Measurements from ENCODE around the gene KHK.

The KHK gene

DNA sequence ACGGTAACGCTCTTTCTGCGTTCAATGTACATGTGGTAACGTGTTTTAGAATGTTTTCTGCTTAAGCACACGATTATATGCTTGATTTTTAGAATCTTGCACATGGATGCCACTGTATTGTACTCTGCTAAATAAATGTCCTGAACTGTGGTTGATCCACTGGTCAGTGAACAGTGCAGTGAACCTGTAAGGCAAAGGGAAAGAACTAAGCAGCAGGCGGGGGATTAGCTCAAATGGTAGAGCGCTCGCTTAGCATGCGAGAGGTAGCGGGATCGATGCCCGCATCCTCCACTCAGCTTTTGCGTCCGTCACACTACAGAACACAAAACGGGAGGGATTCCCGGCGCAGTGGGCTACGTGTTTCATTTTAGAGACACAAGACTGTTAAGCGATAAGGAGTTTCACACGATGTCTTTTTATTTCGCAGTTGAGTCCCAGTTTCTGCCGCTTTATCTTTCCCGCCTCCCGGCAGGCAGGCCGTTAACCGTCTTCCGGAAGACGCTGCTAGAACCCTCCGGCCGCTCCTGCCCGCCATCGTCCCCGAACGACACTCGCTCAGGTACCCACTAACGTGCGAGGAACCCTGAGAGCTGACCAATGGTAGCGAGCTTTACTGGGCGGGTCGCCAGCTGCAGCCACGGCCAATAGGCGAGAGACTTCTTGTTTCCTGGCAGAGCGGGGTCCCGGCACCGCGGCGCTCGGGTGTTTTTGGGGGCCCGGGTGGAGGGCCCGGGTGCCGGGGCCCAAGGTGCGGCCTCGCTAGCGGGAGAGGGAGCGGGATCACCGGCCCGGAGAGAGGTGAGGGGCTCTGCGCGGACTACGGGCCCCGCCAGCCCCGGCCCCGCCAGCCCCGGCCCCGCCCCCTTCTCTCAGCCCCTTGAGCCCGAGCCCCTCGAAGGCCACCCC, 35.3 kb upstream of the KHK start, which contains the start of gene AGBL5:
TSS of gene AGBL5 (plus strand) at position 673 of the 906 bp plus-strand sequence. CDS start 1,291 bp downstream, outside the sequence.
- Histone ChIP-seq H4K91ac (ENCODE audit: low read depth, low read length, poor library complexity) (no peak within 1 kb of the TSS), H4K8ac (ENCODE audit: low read depth, low read length) (no peak within 1 kb of the TSS), H3K4me1 (ENCODE audit: control insufficient read depth in 2 of 2, insufficient read depth in 1 of 2, low read depth in 1 of 2, low read length in 2 of 2) (peaks cover 5 to 7% of the 10 kb centered on the region in 2 donors), H2AK5ac (ENCODE audit: low read depth, low read length) (peak within 1 kb of the TSS; percentile 67), H2BK5ac (ENCODE audit: low read length) (peak within 1 kb of the TSS; percentile 89), H3K4ac (ENCODE audit: low read length) (peak within 1 kb of the TSS; percentile 70), H2BK120ac (ENCODE audit: low read depth, low read length) (no peak within 1 kb of the TSS), H3K27me3 (ENCODE audit: control insufficient read depth in 3 of 3, insufficient read depth in 3 of 3, low read depth in 1 of 3, low read length in 3 of 3) (no peaks in the 10 kb centered on the region), H3K36me3 (replicated peaks in 1 of 2; ENCODE audit: control insufficient read depth in 2 of 2, insufficient read depth in 2 of 2, low read length in 2 of 2) (peaks cover 31 to 36% of the 10 kb centered on the region in 2 donors), H2AFZ (ENCODE audit: low read length) (peak within 1 kb of the TSS; percentile 96), H3K4me3 (ENCODE audit: low read length in 2 of 2) (peak within 1 kb of the TSS; percentile 82 to 95), H3K9ac (ENCODE audit: low read depth, low read length, poor library complexity) (peak within 1 kb of the TSS; percentile 95), H3K14ac (ENCODE audit: low read length) (no peak within 1 kb of the TSS), H3K18ac (ENCODE audit: low read length) (peak within 1 kb of the TSS; percentile 97), H3K23ac (ENCODE audit: low read depth, low read length, poor library complexity) (peak within 1 kb of the TSS; percentile 70), H3K9me3 (replicated peaks in 1 of 2; ENCODE audit: control insufficient read depth in 2 of 2, insufficient read depth in 1 of 2, low read depth in 1 of 2, low read length in 2 of 2) (no peaks in the 10 kb centered on the region), H3K27ac (replicated peaks; ENCODE audit: low read length) (peak within 1 kb of the TSS; percentile 86), H2BK15ac (ENCODE audit: low read length) (peak within 1 kb of the TSS; percentile 22), H3K79me1 (ENCODE audit: low read depth, low read length) (peaks cover 6% of the 10 kb centered on the region), H2BK12ac (ENCODE audit: low read length) (no peak within 1 kb of the TSS), H3K4me2 (ENCODE audit: insufficient read depth, low read length, poor library complexity, severe bottlenecking) (peak within 1 kb of the TSS; percentile 80)
- no CpG with 5 or more reads among the region's 67 CpGs for WGBS, 2 donors (ENCODE audit: extremely low coverage in 2 of 2, insufficient read length in 2 of 2, insufficient replicate concordance in 1 of 2)
- peak; percentile 96 for DNase-seq (ENCODE audit: low spot score)

DNA sequence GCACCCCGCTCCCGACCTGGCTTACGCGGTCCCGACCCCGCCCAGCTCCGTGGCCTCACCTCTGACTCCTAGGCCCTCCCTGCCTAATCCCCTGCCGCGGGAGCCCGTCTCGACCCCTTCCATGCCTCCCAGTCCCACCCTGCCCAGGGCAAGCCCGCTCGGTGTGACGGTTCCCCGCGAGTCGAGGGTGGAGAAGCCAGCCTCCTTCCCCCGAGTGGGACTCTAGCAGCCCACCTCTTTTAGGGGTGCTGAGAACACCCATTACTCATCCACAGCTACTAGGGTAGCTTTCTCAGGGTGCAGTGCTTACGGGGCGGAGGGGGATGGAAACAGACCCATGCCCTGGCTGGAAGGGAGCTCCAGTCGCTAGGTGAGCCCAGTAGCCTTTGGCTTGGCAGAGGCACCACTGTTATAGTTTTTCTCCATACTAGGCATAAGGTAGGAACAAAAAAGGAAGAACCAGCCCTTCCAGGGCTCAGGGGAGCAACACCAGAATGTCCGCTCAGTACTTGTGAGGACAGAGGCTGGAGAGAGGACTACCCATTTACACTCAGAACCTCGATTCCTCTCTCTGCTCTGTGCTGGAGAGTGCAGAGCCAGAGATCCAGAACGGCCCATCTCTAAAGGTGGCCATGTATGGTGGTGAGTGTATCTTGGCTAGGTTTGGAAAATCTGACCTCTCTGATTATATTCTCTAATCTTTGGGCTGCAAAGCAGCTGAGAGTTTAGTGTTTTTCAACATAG, 34.5 kb upstream of the KHK start:
- H3K27ac ChIP-seq (replicated peaks; ENCODE audit: low read length) = no peak overlapping the region
- DNase-seq (ENCODE audit: low spot score) = no peak

DNA sequence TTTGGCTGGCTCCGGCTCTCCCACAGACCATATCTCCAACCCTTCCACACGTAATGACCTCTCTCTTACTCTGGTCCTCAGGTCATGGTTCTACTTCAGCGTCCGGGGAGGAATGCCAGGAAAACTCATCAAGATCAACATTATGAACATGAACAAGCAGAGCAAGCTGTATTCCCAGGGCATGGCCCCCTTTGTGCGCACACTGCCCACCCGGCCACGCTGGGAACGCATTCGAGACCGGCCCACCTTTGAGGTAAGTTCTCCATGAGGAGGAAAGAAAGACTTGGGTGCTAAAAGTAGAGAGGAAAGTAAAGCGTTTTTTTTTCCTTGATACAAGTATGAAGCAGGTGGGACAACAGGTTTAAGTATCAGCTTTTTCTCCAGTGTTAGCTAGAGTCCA, 33.3 kb upstream of the KHK start:
- Histone ChIP-seq H3K9ac (ENCODE audit: low read depth, low read length, poor library complexity) (peak overlapping the region; percentile 14), H2BK5ac (ENCODE audit: low read length) (no peak overlapping the region), H2AK5ac (ENCODE audit: low read depth, low read length) (no peak overlapping the region), H3K79me1 (ENCODE audit: low read depth, low read length) (peaks cover 6% of the 10 kb centered on the region), H2BK15ac (ENCODE audit: low read length) (no peak overlapping the region), H3K36me3 (replicated peaks in 1 of 2; ENCODE audit: control insufficient read depth in 2 of 2, insufficient read depth in 2 of 2, low read length in 2 of 2) (peaks cover 40 to 55% of the 10 kb centered on the region in 2 donors), H3K4me3 (ENCODE audit: low read length in 2 of 2) (no peak overlapping the region), H2BK120ac (ENCODE audit: low read depth, low read length) (no peak overlapping the region), H3K9me3 (replicated peaks in 1 of 2; ENCODE audit: control insufficient read depth in 2 of 2, insufficient read depth in 1 of 2, low read depth in 1 of 2, low read length in 2 of 2) (no peaks in the 10 kb centered on the region), H4K8ac (ENCODE audit: low read depth, low read length) (no peak overlapping the region), H2BK12ac (ENCODE audit: low read length) (no peak overlapping the region), H3K4ac (ENCODE audit: low read length) (no peak overlapping the region), H3K18ac (ENCODE audit: low read length) (no peak overlapping the region), H3K27me3 (ENCODE audit: control insufficient read depth in 3 of 3, insufficient read depth in 3 of 3, low read depth in 1 of 3, low read length in 3 of 3) (no peaks in the 10 kb centered on the region), H4K91ac (ENCODE audit: low read depth, low read length, poor library complexity) (no peak overlapping the region), H3K4me2 (ENCODE audit: insufficient read depth, low read length, poor library complexity, severe bottlenecking) (no peak overlapping the region), H3K27ac (replicated peaks; ENCODE audit: low read length) (no peak overlapping the region), H3K4me1 (ENCODE audit: control insufficient read depth in 2 of 2, insufficient read depth in 1 of 2, low read depth in 1 of 2, low read length in 2 of 2) (peaks cover 5 to 7% of the 10 kb centered on the region in 2 donors), H2AFZ (ENCODE audit: low read length) (no peak overlapping the region), H3K14ac (ENCODE audit: low read length) (no peak overlapping the region), H3K23ac (ENCODE audit: low read depth, low read length, poor library complexity) (no peak overlapping the region)
- no CpG with 5 or more reads among the region's 11 CpGs for WGBS, 2 donors (ENCODE audit: extremely low coverage in 2 of 2, insufficient read length in 2 of 2, insufficient replicate concordance in 1 of 2)
- DNase-seq (ENCODE audit: low spot score) = no peak

More for the DNA sequence above, 34.5 kb upstream of the KHK start:
- H4K91ac ChIP-seq (ENCODE audit: low read depth, low read length, poor library complexity) = no peak overlapping the region
- peaks cover 5 to 7% of the 10 kb centered on the region in 2 donors for H3K4me1 ChIP-seq (ENCODE audit: control insufficient read depth in 2 of 2, insufficient read depth in 1 of 2, low read depth in 1 of 2, low read length in 2 of 2)
- H2AFZ ChIP-seq (ENCODE audit: low read length) = peak overlapping the region; percentile 92
- H2BK15ac ChIP-seq (ENCODE audit: low read length) = peak overlapping the region; percentile 22
- H4K8ac ChIP-seq (ENCODE audit: low read depth, low read length) = no peak overlapping the region
- no peak overlapping the region for H2BK120ac ChIP-seq (ENCODE audit: low read depth, low read length)
- peak overlapping the region; percentile 80 for H3K4me2 ChIP-seq (ENCODE audit: insufficient read depth, low read length, poor library complexity, severe bottlenecking)
- peak overlapping the region; percentile 95 for H3K9ac ChIP-seq (ENCODE audit: low read depth, low read length, poor library complexity)
- WGBS, 2 donors (ENCODE audit: extremely low coverage in 2 of 2, insufficient read length in 2 of 2, insufficient replicate concordance in 1 of 2) = no CpG with 5 or more reads among the region's 24 CpGs
- H3K27me3 ChIP-seq (ENCODE audit: control insufficient read depth in 3 of 3, insufficient read depth in 3 of 3, low read depth in 1 of 3, low read length in 3 of 3) = no peaks in the 10 kb centered on the region
- peak overlapping the region; percentile 94 for H3K18ac ChIP-seq (ENCODE audit: low read length)
- no peak overlapping the region for H3K14ac ChIP-seq (ENCODE audit: low read length)
- no peak overlapping the region for H2BK12ac ChIP-seq (ENCODE audit: low read length)
- H2BK5ac ChIP-seq (ENCODE audit: low read length) = peak overlapping the region; percentile 14
- H3K23ac ChIP-seq (ENCODE audit: low read depth, low read length, poor library complexity) = peak overlapping the region; percentile 70
- H2AK5ac ChIP-seq (ENCODE audit: low read depth, low read length) = peak overlapping the region; percentile 67
- H3K79me1 ChIP-seq (ENCODE audit: low read depth, low read length) = peaks cover 6% of the 10 kb centered on the region
- H3K36me3 ChIP-seq (replicated peaks in 1 of 2; ENCODE audit: control insufficient read depth in 2 of 2, insufficient read depth in 2 of 2, low read length in 2 of 2) = peaks cover 35 to 44% of the 10 kb centered on the region in 2 donors
- H3K9me3 ChIP-seq (replicated peaks in 1 of 2; ENCODE audit: control insufficient read depth in 2 of 2, insufficient read depth in 1 of 2, low read depth in 1 of 2, low read length in 2 of 2) = no peaks in the 10 kb centered on the region
- peak overlapping the region; percentile 82 to 95 for H3K4me3 ChIP-seq (ENCODE audit: low read length in 2 of 2)
- peak overlapping the region; percentile 70 for H3K4ac ChIP-seq (ENCODE audit: low read length)

DNA sequence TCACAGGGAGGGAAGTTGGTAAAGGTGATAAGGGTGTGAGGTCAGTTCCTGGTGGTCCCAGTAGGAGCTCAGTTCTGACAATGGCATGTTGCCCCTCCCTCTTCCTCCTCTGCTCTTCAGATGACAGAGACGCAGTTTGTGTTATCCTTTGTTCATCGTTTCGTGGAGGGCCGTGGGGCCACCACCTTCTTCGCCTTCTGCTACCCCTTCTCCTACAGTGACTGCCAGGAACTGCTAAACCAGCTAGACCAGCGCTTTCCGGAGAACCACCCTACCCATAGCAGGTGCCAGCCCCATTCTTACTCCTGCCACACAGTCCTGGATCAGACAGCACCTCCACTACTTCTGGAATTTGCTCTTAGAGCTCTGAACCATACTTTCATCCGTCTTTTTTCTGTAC, 32.8 kb upstream of the KHK start:
- H3K4me3 ChIP-seq (ENCODE audit: low read length in 2 of 2) = no peak overlapping the region
- H3K14ac ChIP-seq (ENCODE audit: low read length) = no peak overlapping the region
- H2BK15ac ChIP-seq (ENCODE audit: low read length) = no peak overlapping the region
- H4K91ac ChIP-seq (ENCODE audit: low read depth, low read length, poor library complexity) = no peak overlapping the region
- H2BK12ac ChIP-seq (ENCODE audit: low read length) = no peak overlapping the region
- peaks cover 5 to 7% of the 10 kb centered on the region in 2 donors for H3K4me1 ChIP-seq (ENCODE audit: control insufficient read depth in 2 of 2, insufficient read depth in 1 of 2, low read depth in 1 of 2, low read length in 2 of 2)
- no peak overlapping the region for H2AK5ac ChIP-seq (ENCODE audit: low read depth, low read length)
- no peaks in the 10 kb centered on the region for H3K9me3 ChIP-seq (replicated peaks in 1 of 2; ENCODE audit: control insufficient read depth in 2 of 2, insufficient read depth in 1 of 2, low read depth in 1 of 2, low read length in 2 of 2)
- H3K18ac ChIP-seq (ENCODE audit: low read length) = no peak overlapping the region
- no CpG with 5 or more reads among the region's 8 CpGs for WGBS, 2 donors (ENCODE audit: extremely low coverage in 2 of 2, insufficient read length in 2 of 2, insufficient replicate concordance in 1 of 2)
- no peak overlapping the region for H3K23ac ChIP-seq (ENCODE audit: low read depth, low read length, poor library complexity)
- peaks cover 43 to 59% of the 10 kb centered on the region in 2 donors for H3K36me3 ChIP-seq (replicated peaks in 1 of 2; ENCODE audit: control insufficient read depth in 2 of 2, insufficient read depth in 2 of 2, low read length in 2 of 2)
- no peak overlapping the region for H3K4ac ChIP-seq (ENCODE audit: low read length)
- no peak overlapping the region for H2BK5ac ChIP-seq (ENCODE audit: low read length)
- H3K9ac ChIP-seq (ENCODE audit: low read depth, low read length, poor library complexity) = no peak overlapping the region
- no peak for DNase-seq (ENCODE audit: low spot score)
- peaks cover 6% of the 10 kb centered on the region for H3K79me1 ChIP-seq (ENCODE audit: low read depth, low read length)
- H3K27me3 ChIP-seq (ENCODE audit: control insufficient read depth in 3 of 3, insufficient read depth in 3 of 3, low read depth in 1 of 3, low read length in 3 of 3) = no peaks in the 10 kb centered on the region
- H2AFZ ChIP-seq (ENCODE audit: low read length) = no peak overlapping the region
- H3K27ac ChIP-seq (replicated peaks; ENCODE audit: low read length) = no peak overlapping the region
- H2BK120ac ChIP-seq (ENCODE audit: low read depth, low read length) = no peak overlapping the region
- H3K4me2 ChIP-seq (ENCODE audit: insufficient read depth, low read length, poor library complexity, severe bottlenecking) = no peak overlapping the region
- H4K8ac ChIP-seq (ENCODE audit: low read depth, low read length) = no peak overlapping the region

All from neuronal stem cell (in vitro differentiated cells).